C4-2B (cell line): ENCODE data around the gene ACP7.

Source experiments
- H3K27ac ChIP-seq: fragments of 450-650 bp; 2 replicates; pipeline ENCODE4 v1.5.1; 2017
- ZFX ChIP-seq: fragments of 450-650 bp; IDR thresholded peaks from 2 replicates; pipeline ENCODE4 v1.6.1; 2017
- TF ChIP-seq, protein P1 (sequence below): fragments of 450-650 bp; conservative IDR thresholded peaks from 2 replicates; pipeline ENCODE4 v1.5.1; 2017; ENCODE audit warnings: mild to moderate bottlenecking

Gene ACP7

DNA sequence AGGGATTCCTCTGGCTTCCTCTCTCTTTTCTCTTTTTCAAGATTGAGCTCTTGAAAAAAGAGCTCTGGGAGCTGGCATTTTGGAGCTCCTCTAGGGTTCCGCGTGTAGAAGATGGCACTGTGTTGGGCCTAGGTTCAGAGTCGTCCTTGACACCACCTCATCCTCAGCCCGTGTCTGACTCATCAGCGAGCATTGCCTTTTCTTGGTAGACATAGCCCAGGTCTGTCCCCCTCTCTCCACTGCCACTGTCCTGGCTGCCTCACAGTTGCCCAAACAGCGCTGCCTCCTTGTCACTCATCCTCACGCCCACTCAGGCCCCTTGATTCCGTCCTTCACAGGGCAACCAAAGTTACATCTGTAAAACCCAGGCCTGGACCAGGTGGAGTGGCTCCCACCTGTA is 66.1 kb downstream of the ACP7 start:
- TF ChIP-seq ZFX = no peak
- TF ChIP-seq, protein P1, sequence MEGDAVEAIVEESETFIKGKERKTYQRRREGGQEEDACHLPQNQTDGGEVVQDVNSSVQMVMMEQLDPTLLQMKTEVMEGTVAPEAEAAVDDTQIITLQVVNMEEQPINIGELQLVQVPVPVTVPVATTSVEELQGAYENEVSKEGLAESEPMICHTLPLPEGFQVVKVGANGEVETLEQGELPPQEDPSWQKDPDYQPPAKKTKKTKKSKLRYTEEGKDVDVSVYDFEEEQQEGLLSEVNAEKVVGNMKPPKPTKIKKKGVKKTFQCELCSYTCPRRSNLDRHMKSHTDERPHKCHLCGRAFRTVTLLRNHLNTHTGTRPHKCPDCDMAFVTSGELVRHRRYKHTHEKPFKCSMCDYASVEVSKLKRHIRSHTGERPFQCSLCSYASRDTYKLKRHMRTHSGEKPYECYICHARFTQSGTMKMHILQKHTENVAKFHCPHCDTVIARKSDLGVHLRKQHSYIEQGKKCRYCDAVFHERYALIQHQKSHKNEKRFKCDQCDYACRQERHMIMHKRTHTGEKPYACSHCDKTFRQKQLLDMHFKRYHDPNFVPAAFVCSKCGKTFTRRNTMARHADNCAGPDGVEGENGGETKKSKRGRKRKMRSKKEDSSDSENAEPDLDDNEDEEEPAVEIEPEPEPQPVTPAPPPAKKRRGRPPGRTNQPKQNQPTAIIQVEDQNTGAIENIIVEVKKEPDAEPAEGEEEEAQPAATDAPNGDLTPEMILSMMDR = no peak
- H3K27ac ChIP-seq = peak overlapping the region; percentile 56

- H3K27ac ChIP-seq = peak overlapping the region; percentile 56; the same call in 1 of the 2 replicates
- no peak for TF ChIP-seq ZFX
- TF ChIP-seq, protein P1 = no peak
Measured at GRCh38 chr19:39150807-39151600, 66.8 kb downstream of the ACP7 start.

- TF ChIP-seq, protein P1 = no peak
- TF ChIP-seq ZFX = no peak
Measured at GRCh38 chr19:39152066-39152465, 67.9 kb downstream of the ACP7 start.

GRCh38 chr19:39154100-39154628 is 70.0 kb downstream of the ACP7 start:
- peak overlapping the region; percentile 96 for H3K27ac ChIP-seq
- TF ChIP-seq ZFX = no peak

More at GRCh38 chr19:39152066-39152465, 67.9 kb downstream of the ACP7 start:
- peak overlapping the region; percentile 56; the same call in 1 of the 2 replicates for H3K27ac ChIP-seq

DNA sequence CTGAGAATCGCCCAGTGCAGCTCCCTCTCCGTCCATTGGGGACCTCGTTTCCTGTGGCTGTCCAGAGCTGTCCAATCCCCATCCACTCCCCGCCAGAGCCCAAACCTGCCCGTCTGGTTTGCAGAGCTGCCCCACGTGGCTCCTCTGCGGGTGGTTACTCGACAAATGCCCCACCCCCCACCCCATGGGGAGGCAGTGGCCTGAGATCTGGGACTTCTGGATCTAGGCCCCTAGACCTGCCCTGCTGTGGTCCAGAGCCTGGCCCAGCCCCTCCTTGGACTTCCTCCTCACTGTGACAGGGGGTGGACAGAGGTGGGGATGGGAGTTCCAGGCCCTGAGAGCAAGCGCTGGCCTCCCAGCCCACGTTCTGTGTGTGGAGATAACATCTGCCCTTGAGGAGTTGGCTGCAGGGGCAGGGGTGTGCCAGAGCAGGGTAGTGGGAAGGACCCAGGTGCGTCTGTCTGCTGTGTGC is 70.5 kb downstream of the ACP7 start:
- no peak for TF ChIP-seq ZFX
- TF ChIP-seq, protein P1 = no peak
- peak overlapping the region; percentile 96 for H3K27ac ChIP-seq

- H3K27ac ChIP-seq = peak overlapping the region; percentile 96
- TF ChIP-seq ZFX = peak; percentile 20; the same call in 1 of the 2 replicates
- TF ChIP-seq, protein P1 = no peak
Measured at GRCh38 chr19:39155114-39155700, 71.0 kb downstream of the ACP7 start.

- TF ChIP-seq, protein P1 = no peak
- TF ChIP-seq ZFX = no peak
- H3K27ac ChIP-seq = peak overlapping the region; percentile 96
Measured at GRCh38 chr19:39155741-39156140, 71.6 kb downstream of the ACP7 start.
